Stimulated activated CD8-positive, alpha-beta memory T cell treated with anti-CD3 and anti-CD28 coated beads, Interleukin-12 subunit alpha, Interleukin-12 subunit beta, amount 100 ng/mL, for 1 hour (primary cell): ENCODE results near the gene ITPR3.

ENCODE experiments used
- DNase-seq: peaks from one replicate; pipeline ENCODE4 v3.0.0-alpha.2; 2020; ENCODE audit warnings: low read depth

The ITPR3 gene

GRCh38 chr6:33670086-33670660 lies 49.1 kb downstream of the ITPR3 start:
- no peak for DNase-seq

- no peak for DNase-seq
Observed at GRCh38 chr6:33670971-33671743, 50.0 kb downstream of the ITPR3 start.

GRCh38 chr6:33671744-33672072 lies 50.6 kb downstream of the ITPR3 start:
- no peak for DNase-seq

- no peak for DNase-seq
Observed at GRCh38 chr6:33672808-33673207, 51.7 kb downstream of the ITPR3 start.

- no peak for DNase-seq
Observed at GRCh38 chr6:33673851-33674250, 52.7 kb downstream of the ITPR3 start.

- DNase-seq, result no peak
Observed at GRCh38 chr6:33675968-33676367, 54.8 kb downstream of the ITPR3 start.

- DNase-seq, result no peak
Observed at GRCh38 chr6:33676416-33677142, 55.5 kb downstream of the ITPR3 start.

- no peak for DNase-seq
Observed at GRCh38 chr6:33677143-33677660, 56.1 kb downstream of the ITPR3 start.

- no peak for DNase-seq
Observed at GRCh38 chr6:33677689-33678088, 56.6 kb downstream of the ITPR3 start.

- no peak for DNase-seq
Observed at GRCh38 chr6:33678233-33678931, 57.3 kb downstream of the ITPR3 start.

- no peak for DNase-seq
Observed at GRCh38 chr6:33678932-33679490, 57.9 kb downstream of the ITPR3 start.

- DNase-seq, result no peak
Observed at GRCh38 chr6:33679761-33680160, 58.6 kb downstream of the ITPR3 start.

- no peak for DNase-seq
Observed at GRCh38 chr6:33682341-33682740, 61.2 kb downstream of the ITPR3 start.

- DNase-seq, result no peak
Observed at GRCh38 chr6:33683051-33683571, 62.0 kb downstream of the ITPR3 start.

- DNase-seq, result no peak
Observed at GRCh38 chr6:33683576-33684427, 62.7 kb downstream of the ITPR3 start.

- no peak for DNase-seq
Observed at GRCh38 chr6:33684428-33684896, 63.3 kb downstream of the ITPR3 start.

- DNase-seq, result no peak
Observed at GRCh38 chr6:33684983-33685382, 63.9 kb downstream of the ITPR3 start.

- no peak for DNase-seq
Observed at GRCh38 chr6:33685411-33686224, 64.5 kb downstream of the ITPR3 start.

GRCh38 chr6:33686225-33686924 lies 65.3 kb downstream of the ITPR3 start:
- DNase-seq, result no peak
